Endothelial cell of umbilical vein (primary cell): ENCODE measurements around the gene MLLT1. TPM values are rescaled to one million over a fixed set of nuclear protein-coding genes. Genes with fewer than 3 reads are reported as not detected.

Source experiments
- BruUV-seq: library from RNA; stranded (reverse); fragments of 400-500 nt; replicated peaks from 2 replicates; lab custom pipeline; 2021; lab: Mats Ljungman, UMichigan
- CTCF ChIA-PET: fragments of 300-600, 350-600 bp; sonication (Branson Sonifier 250); formaldehyde crosslinking; loops from one replicate; lab custom pipeline; 2021; ENCODE audit warnings: antibody characterized with exemption, inconsistent platforms; lab: Charles Lee
- POLR2A ChIA-PET: fragments of 300-600, 350-600 bp; sonication (Branson Sonifier 250); formaldehyde crosslinking; loops from one replicate; lab custom pipeline; 2021; ENCODE audit warnings: antibody characterized with exemption, inconsistent platforms; lab: Charles Lee
- DNase-seq: peaks from one replicate; pipeline ENCODE4 v3.0.0-alpha.2; 2011; ENCODE audit warnings: low read depth, low spot score
- FAIRE-seq: peaks from 2 replicates; lab custom pipeline; 2011; peaks lifted over from hg19 to GRCh38; lab: Jason Lieb, UNC
- H2AFZ ChIP-seq: 2 replicates; pipeline ENCODE4 v1.6.0; 2012; ENCODE audit warnings: low read depth, low read length, control low read depth, inconsistent platforms
- H3K27ac ChIP-seq: 2 replicates; pipeline ENCODE4 v1.5.1; 2011; ENCODE audit warnings: low read depth, mild to moderate bottlenecking, control low read depth, low read length, moderate library complexity; ENCODE audit not compliant: insufficient read depth
- H3K27me3 ChIP-seq, 2 experiments: 2 replicates each; pipeline versions ENCODE4 v1.6.0 to v1.6.1; 2011; ENCODE audit warnings: low read length in 2 of 2, mixed read lengths in 1 of 2; ENCODE audit not compliant: control insufficient read depth in 2 of 2, insufficient read depth in 2 of 2
- H3K36me3 ChIP-seq, 2 experiments: 2 replicates in 1 of 2; 3 replicates in 1 of 2; pipeline ENCODE4 v1.5.1; 2011; ENCODE audit warnings: low read length in 2 of 2, mild to moderate bottlenecking in 1 of 2, moderate library complexity in 1 of 2; ENCODE audit not compliant: control insufficient read depth in 2 of 2, insufficient read depth in 2 of 2; ENCODE audit errors: extremely low read depth in 1 of 2
- H3K4me1 ChIP-seq: 3 replicates; pipeline ENCODE4 v1.5.1; 2011; ENCODE audit warnings: mild to moderate bottlenecking, low read length; ENCODE audit not compliant: control insufficient read depth, insufficient read depth; ENCODE audit errors: extremely low read depth
- H3K4me2 ChIP-seq: 2 replicates; pipeline ENCODE4 v1.6.1; 2011; ENCODE audit warnings: low read length, control low read depth, mixed read lengths; ENCODE audit not compliant: insufficient read depth
- H3K4me3 ChIP-seq, 3 experiments: fragments of 200-600 bp in 1 of 3; sonication (generic), shearing (Covaris generic) in 1 of 3; replicated peaks in 1 of 3; 2 replicates each; pipeline ENCODE4 v1.5.1; 2011 to 2016; ENCODE audit warnings: control low read depth in 3 of 3, low read length in 3 of 3, mild to moderate bottlenecking in 2 of 3, inconsistent platforms in 1 of 3, low read depth in 1 of 3, moderate library complexity in 1 of 3; ENCODE audit not compliant: insufficient read depth in 1 of 3
- H3K79me2 ChIP-seq: 2 replicates; pipeline ENCODE4 v1.6.0; 2012; ENCODE audit warnings: low read length, inconsistent platforms; ENCODE audit not compliant: control insufficient read depth, insufficient read depth
- H3K9ac ChIP-seq: replicated peaks from 2 replicates; pipeline ENCODE3; 2011; ENCODE audit warnings: low read length, control low read depth; ENCODE audit not compliant: insufficient read depth; ENCODE audit errors: extremely low read depth
- H3K9me1 ChIP-seq: replicated peaks from 3 replicates; pipeline ENCODE4 v1.6.0; 2011; ENCODE audit warnings: mild to moderate bottlenecking, low read length; ENCODE audit not compliant: control insufficient read depth, insufficient read depth; ENCODE audit errors: extremely low read depth
- H3K9me3 ChIP-seq: replicated peaks from 2 replicates; pipeline ENCODE4 v1.5.1; 2012; ENCODE audit warnings: low read length, inconsistent platforms; ENCODE audit not compliant: control insufficient read depth, insufficient read depth
- H4K20me1 ChIP-seq: replicated peaks from 2 replicates; pipeline ENCODE3; 2011; ENCODE audit warnings: mild to moderate bottlenecking, low read length; ENCODE audit not compliant: control insufficient read depth, insufficient read depth; ENCODE audit errors: extremely low read depth
- CTCF ChIP-seq, 2 donors: IDR thresholded peaks; 1 replicate in 1 of 2; 2 replicates in 1 of 2; pipeline ENCODE4 v1.5.1; 2011; ENCODE audit warnings: low read length in 2 of 2, mild to moderate bottlenecking in 2 of 2, moderate library complexity in 2 of 2, control low read depth in 1 of 2, inconsistent platforms in 1 of 2, low read depth in 1 of 2; ENCODE audit not compliant: insufficient read depth in 1 of 2; ENCODE audit errors: extremely low read depth in 1 of 2
- FOS ChIP-seq: IDR thresholded peaks from 2 replicates; pipeline ENCODE4 v1.6.1; 2011; ENCODE audit warnings: mild to moderate bottlenecking, low read length, moderate library complexity, borderline replicate concordance; ENCODE audit not compliant: insufficient read depth
- JUN ChIP-seq: IDR thresholded peaks from 2 replicates; pipeline ENCODE4 v1.6.1; 2011; ENCODE audit warnings: borderline replicate concordance, low read depth; ENCODE audit not compliant: insufficient read length, insufficient read depth
- MYC ChIP-seq: IDR thresholded peaks from one replicate; pipeline ENCODE4 v1.6.1; 2011; ENCODE audit warnings: mild to moderate bottlenecking, low read depth, low read length
- POLR2AphosphoS5 ChIP-seq: IDR thresholded peaks from 2 replicates; pipeline ENCODE4 v1.6.1; 2012; ENCODE audit warnings: low read depth, mild to moderate bottlenecking, control low read depth, low read length, moderate library complexity; ENCODE audit not compliant: insufficient read depth
- dilution Hi-C: fragments of 300-500 bp; cut with MboI; formaldehyde crosslinking; loops from one replicate; pipeline ENCODE4 v1.15.0; 2019; ENCODE audit warnings: low sequenced_read_pairs; ENCODE audit not compliant: extremely low pct_ligation_motif_present
- intact Hi-C: fragments of 100-400 bp; cut with micrococcal nuclease; formaldehyde crosslinking; loops from one replicate; pipeline ENCODE4 v1.10.0; 2022
- polyA plus RNA-seq, 4 experiments: library from polyadenylated mRNA; depleted of rRNA in 3 of 4; stranded (reverse) in 3 of 4; unstranded in 1 of 4; fragments of >200 nt; gene quantifications; 2 replicates each; pipeline versions ENCODE4 v1.2.1 to v1.2.3, GENCODE V29; 2011 to 2012; ENCODE audit warnings: missing spikeins in 1 of 4
- total RNA-seq: library from RNA; stranded (reverse); gene quantifications from 2 replicates; pipeline ENCODE4 v1.2.3, GENCODE V29; 2021

Gene MLLT1
- total and polyA plus RNA-seq, 2 donors (not counting 3 experiments of a cell fraction or from before 2014, with no cell fraction given): 43.9 to 84.8 TPM

- FAIRE-seq: no peak
These were observed 17.3 kb downstream of the MLLT1 start for GRCh38 chr19:6262519-6262918.

More at GRCh38 chr19:6262519-6262918, 17.3 kb downstream of the MLLT1 start:
- Histone ChIP-seq H3K27me3 (no peaks in the 10 kb centered on the region), H3K27ac (no peak overlapping the region), H2AFZ (no peak overlapping the region), H3K9me1 (no peaks in the 10 kb centered on the region), H3K79me2 (peaks cover 55% of the 10 kb centered on the region), H3K4me3 (no peak overlapping the region), H3K4me2 (no peak overlapping the region), H3K9ac (no peak overlapping the region), H3K9me3 (no peaks in the 10 kb centered on the region), H3K36me3 (peaks cover 1 to 36% of the 10 kb centered on the region in 2 experiments), H4K20me1 (no peaks in the 10 kb centered on the region), H3K4me1 (no peaks in the 10 kb centered on the region)
- dilution Hi-C loops (no loop called here), intact Hi-C loops (no loop called here)
- no TSS peak for BruUV-seq
- TF ChIP-seq POLR2AphosphoS5: no peak
- TF ChIP-seq CTCF (IDR thresholded peaks at IDR 0.05; ENCODE audit: extremely low read depth in 1 of 2, insufficient read depth in 1 of 2, low read depth in 1 of 2, low read length in 2 of 2): no peak
- TF ChIP-seq JUN: no peak
- no peak for TF ChIP-seq MYC
- TF ChIP-seq FOS: no peak
- POLR2A ChIA-PET: no interaction called here
- no peak for DNase-seq
- CTCF ChIA-PET: interaction anchor here (3.2 to 3.9 kb wide), 2 partner anchors 9 to 43 kb away, joined by 25 to 34 read pairs; no protein-coding TSS in a partner anchor
